T-helper 1 cell treated with Interleukin-12 subunit alpha and Interleukin-12 subunit beta and Interleukin-4 antibody, amounts not matched to agents 30 ng/mL and 1 ng/mL, for 36 hours (primary cell): ENCODE measurements around the gene SENP2. TPM values are rescaled to one million over a fixed set of nuclear protein-coding genes. Genes with fewer than 3 reads are reported as not detected.
"Not testable (repeated sequence)": the region's sequence is repeated elsewhere in the genome, so short reads cannot be mapped to it uniquely, and the experiment has no call there.

Experiments used
- intact Hi-C: fragments of 100-400 bp; cut with micrococcal nuclease; formaldehyde crosslinking; loops from one replicate; pipeline ENCODE4 v1.15.1; 2024
- total RNA-seq: library from RNA; stranded (reverse); gene quantifications from 2 replicates; pipeline ENCODE4 v1.2.3, GENCODE V29; 2022

SENP2 gene
- total RNA-seq, 1 donor from 2014 or later = 33.4 TPM

- intact Hi-C loops = no loop called here
These were observed 60.5 kb downstream of the SENP2 start for GRCh38 chr3:185646382-185647133.

- intact Hi-C loops = no loop called here
These were observed 61.2 kb downstream of the SENP2 start for GRCh38 chr3:185647134-185647879.

- intact Hi-C loops = no loop called here
These were observed 61.8 kb downstream of the SENP2 start for GRCh38 chr3:185647880-185648210.

GRCh38 chr3:185648396-185648795, 62.3 kb downstream of the SENP2 start:
- intact Hi-C loops = no loop called here

- intact Hi-C loops = no loop called here
These were observed 63.3 kb downstream of the SENP2 start for GRCh38 chr3:185649414-185649813.

- intact Hi-C loops = no loop called here
These were observed 65.9 kb downstream of the SENP2 start for GRCh38 chr3:185651971-185652370.

- intact Hi-C loops = no loop called here
These were observed 68.1 kb downstream of the SENP2 start for GRCh38 chr3:185653949-185654757.

- intact Hi-C loops = no loop called here
These were observed 68.7 kb downstream of the SENP2 start for GRCh38 chr3:185654758-185655145.

- intact Hi-C loops = no loop called here
These were observed 69.6 kb downstream of the SENP2 start for GRCh38 chr3:185655426-185656320.

GRCh38 chr3:185656321-185656840, 70.3 kb downstream of the SENP2 start:
- intact Hi-C loops = no loop called here

- intact Hi-C loops = no loop called here
These were observed 71.1 kb downstream of the SENP2 start for GRCh38 chr3:185657211-185657610.

GRCh38 chr3:185657691-185658503, 71.8 kb downstream of the SENP2 start:
- intact Hi-C loops = no loop called here

- intact Hi-C loops = no loop called here
These were observed 72.4 kb downstream of the SENP2 start for GRCh38 chr3:185658504-185658912.

GRCh38 chr3:185658943-185659342, 72.8 kb downstream of the SENP2 start:
- intact Hi-C loops = no loop called here

GRCh38 chr3:185659942-185660921, 74.1 kb downstream of the SENP2 start:
- intact Hi-C loops = loop anchor here (1.0 kb wide), 2 partner anchors 108 to 880 kb away; no protein-coding TSS in a partner anchor

GRCh38 chr3:185661296-185661695, 75.2 kb downstream of the SENP2 start:
- intact Hi-C loops = not testable (repeated sequence)

GRCh38 chr3:185661772-185662171, 75.7 kb downstream of the SENP2 start:
- intact Hi-C loops = no loop called here

- intact Hi-C loops = no loop called here
These were observed 77.8 kb downstream of the SENP2 start for GRCh38 chr3:185663929-185664328.

GRCh38 chr3:185667574-185667973, 81.5 kb downstream of the SENP2 start:
- intact Hi-C loops = no loop called here
